K562 (cell line): ENCODE data around the gene ETNK1.
"Not testable (repeated sequence)": the region's sequence is repeated elsewhere in the genome, so short reads cannot be mapped to it uniquely, and the experiment has no call there.

ENCODE experiments used
- KLF16 ChIP-seq: IDR thresholded peaks from 2 replicates; pipeline ENCODE4 v1.6.1; 2016; ENCODE audit warnings: antibody characterized with exemption
- NR3C1 ChIP-seq: sonication (generic); formaldehyde crosslinking; IDR thresholded peaks from 2 replicates; pipeline ENCODE4 v1.8.1; 2022; ENCODE audit warnings: missing genetic modification reagents
- POLR2AphosphoS5 ChIP-seq: IDR thresholded peaks from 2 replicates; pipeline ENCODE4 v1.6.1; 2011; ENCODE audit warnings: mild to moderate bottlenecking, low read depth, low read length, moderate library complexity; ENCODE audit not compliant: control insufficient read depth, insufficient read depth
- SP1 ChIP-seq: sonication (generic); formaldehyde crosslinking; IDR thresholded peaks from 2 replicates; pipeline ENCODE4 v1.8.1; 2022; ENCODE audit warnings: mild to moderate bottlenecking, missing genetic modification reagents
- ZBTB17 ChIP-seq: fragments of 450-650 bp; formaldehyde crosslinking; IDR thresholded peaks from 2 replicates; pipeline ENCODE4 v1.4.0; 2020; ENCODE audit warnings: mild to moderate bottlenecking
- ZFP36 ChIP-seq: fragments of 150-350 bp; IDR thresholded peaks from 2 replicates; pipeline ENCODE4 v1.6.1; 2018; ENCODE audit warnings: low read length, low read depth; ENCODE audit not compliant: partially characterized antibody
- TF ChIP-seq, protein P1 (sequence below), 2 experiments: fragments of 200-800 bp in 1 of 2; sonication (Bioruptor generic) in 1 of 2; sonication (generic) in 1 of 2; formaldehyde crosslinking in 1 of 2; IDR thresholded peaks in 1 of 2; conservative IDR thresholded peaks in 1 of 2; 2 replicates each; pipeline versions ENCODE4 v1.5.0 to v1.6.1; 2016 to 2020; ENCODE audit warnings: missing compliant biosample characterization in 1 of 2, missing genetic modification characterization in 1 of 2, missing genetic modification reagents in 1 of 2
- TF ChIP-seq, protein P2 (sequence below): sonication (generic); formaldehyde crosslinking; IDR thresholded peaks from 2 replicates; pipeline ENCODE4 v1.9.0; 2022; ENCODE audit warnings: mild to moderate bottlenecking, missing genetic modification reagents
- TF ChIP-seq, protein P3 (sequence below), 3 experiments: IDR thresholded peaks in 2 of 3; conservative IDR thresholded peaks in 1 of 3; 2 replicates each; pipeline ENCODE4 v1.5.1; 2011 to 2012; ENCODE audit warnings: low read length in 3 of 3, mild to moderate bottlenecking in 3 of 3, control low read depth in 2 of 3, improper control_type of control experiment in 1 of 3, inconsistent platforms in 1 of 3, low read depth in 1 of 3, mixed read lengths in 1 of 3, moderate library complexity in 1 of 3; ENCODE audit not compliant: insufficient read depth in 2 of 3

DNA sequence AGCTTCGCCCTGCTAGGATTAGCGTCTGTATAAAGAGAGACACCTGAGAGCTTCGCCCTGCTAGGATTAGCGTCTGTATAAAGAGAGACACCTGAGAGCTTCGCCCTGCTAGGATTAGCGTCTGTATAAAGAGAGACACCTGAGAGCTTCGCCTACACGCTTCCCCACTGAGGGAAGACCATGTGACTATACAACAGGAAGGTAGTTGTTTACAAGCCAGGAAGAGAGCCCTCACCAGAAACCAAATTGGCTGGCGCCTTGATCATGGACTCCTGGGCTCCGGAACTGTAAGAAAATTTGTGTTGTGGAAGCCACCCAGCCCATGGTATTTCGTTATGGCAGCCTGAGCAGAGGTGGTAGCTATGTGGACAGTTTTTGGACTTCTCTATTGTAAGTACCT lies 74.7 kb downstream of the ETNK1 start:
- TF ChIP-seq SP1 (CRISPR knock-in tag); NR3C1 (CRISPR knock-in tag); POLR2AphosphoS5; ZBTB17 (CRISPR knock-in tag); ZFP36; KLF16: not testable (repeated sequence)
- TF ChIP-seq, protein P1, sequence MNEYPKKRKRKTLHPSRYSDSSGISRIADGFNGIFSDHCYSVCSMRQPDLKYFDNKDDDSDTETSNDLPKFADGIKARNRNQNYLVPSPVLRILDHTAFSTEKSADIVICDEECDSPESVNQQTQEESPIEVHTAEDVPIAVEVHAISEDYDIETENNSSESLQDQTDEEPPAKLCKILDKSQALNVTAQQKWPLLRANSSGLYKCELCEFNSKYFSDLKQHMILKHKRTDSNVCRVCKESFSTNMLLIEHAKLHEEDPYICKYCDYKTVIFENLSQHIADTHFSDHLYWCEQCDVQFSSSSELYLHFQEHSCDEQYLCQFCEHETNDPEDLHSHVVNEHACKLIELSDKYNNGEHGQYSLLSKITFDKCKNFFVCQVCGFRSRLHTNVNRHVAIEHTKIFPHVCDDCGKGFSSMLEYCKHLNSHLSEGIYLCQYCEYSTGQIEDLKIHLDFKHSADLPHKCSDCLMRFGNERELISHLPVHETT (CRISPR knock-in tag; conservative IDR thresholded peaks at IDR 0.05 in 1 of 2, IDR thresholded peaks at IDR 0.05 in 1 of 2): not testable (repeated sequence)
- TF ChIP-seq, protein P2, sequence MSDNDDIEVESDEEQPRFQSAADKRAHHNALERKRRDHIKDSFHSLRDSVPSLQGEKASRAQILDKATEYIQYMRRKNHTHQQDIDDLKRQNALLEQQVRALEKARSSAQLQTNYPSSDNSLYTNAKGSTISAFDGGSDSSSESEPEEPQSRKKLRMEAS (CRISPR knock-in tag): not testable (repeated sequence)
- TF ChIP-seq, protein P3, sequence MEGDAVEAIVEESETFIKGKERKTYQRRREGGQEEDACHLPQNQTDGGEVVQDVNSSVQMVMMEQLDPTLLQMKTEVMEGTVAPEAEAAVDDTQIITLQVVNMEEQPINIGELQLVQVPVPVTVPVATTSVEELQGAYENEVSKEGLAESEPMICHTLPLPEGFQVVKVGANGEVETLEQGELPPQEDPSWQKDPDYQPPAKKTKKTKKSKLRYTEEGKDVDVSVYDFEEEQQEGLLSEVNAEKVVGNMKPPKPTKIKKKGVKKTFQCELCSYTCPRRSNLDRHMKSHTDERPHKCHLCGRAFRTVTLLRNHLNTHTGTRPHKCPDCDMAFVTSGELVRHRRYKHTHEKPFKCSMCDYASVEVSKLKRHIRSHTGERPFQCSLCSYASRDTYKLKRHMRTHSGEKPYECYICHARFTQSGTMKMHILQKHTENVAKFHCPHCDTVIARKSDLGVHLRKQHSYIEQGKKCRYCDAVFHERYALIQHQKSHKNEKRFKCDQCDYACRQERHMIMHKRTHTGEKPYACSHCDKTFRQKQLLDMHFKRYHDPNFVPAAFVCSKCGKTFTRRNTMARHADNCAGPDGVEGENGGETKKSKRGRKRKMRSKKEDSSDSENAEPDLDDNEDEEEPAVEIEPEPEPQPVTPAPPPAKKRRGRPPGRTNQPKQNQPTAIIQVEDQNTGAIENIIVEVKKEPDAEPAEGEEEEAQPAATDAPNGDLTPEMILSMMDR (IDR thresholded peaks at IDR 0.05 in 2 of 3, conservative IDR thresholded peaks at IDR 0.05 in 1 of 3; ENCODE audit: insufficient read depth in 2 of 3, low read depth in 1 of 3, low read length in 3 of 3): not testable (repeated sequence)
